Activated CD4-positive, alpha-beta T cell treated with anti-CD3 and anti-CD28 coated beads, Interleukin-2, Interleukin-6, amounts not matched to agents 100 ng/mL and 50 ng/mL, durations not matched to agents 16 hours and 8 hours (primary cell): ENCODE results near the gene HPSE.
"Not testable (repeated sequence)": the region's sequence is repeated elsewhere in the genome, so short reads cannot be mapped to it uniquely, and the experiment has no call there.

ENCODE experiments used
- DNase-seq: peaks from one replicate; pipeline ENCODE4 v3.0.0-alpha.2; 2020

The HPSE gene

DNA sequence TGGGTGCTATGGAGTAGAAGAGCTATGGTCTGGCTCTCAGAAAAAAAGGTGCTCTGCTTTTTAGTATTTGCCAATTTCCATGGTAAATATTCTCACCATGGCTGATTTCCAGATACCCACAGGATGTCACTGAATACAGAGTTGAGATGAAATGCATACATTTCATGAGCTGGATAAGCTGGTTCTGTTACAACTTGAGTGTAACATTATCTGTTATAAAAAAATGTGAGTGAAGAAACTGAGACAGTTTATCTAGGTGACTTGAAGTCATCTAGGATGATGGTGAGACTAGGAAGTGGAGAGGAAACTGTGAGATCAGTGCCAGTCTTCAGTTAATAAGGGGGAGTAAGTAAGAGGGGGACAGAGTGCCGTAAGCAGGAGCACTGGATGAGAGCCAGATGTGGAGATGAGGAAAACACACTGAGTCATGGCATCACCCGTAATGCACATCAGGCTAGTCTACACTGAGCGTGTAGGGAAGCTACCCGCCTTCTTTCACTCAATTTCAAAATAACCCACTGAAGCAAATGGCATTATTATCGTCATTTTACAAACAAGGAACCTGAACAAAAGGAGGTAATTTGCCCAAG is 5.0 kb downstream of the HPSE start:
- no peak for DNase-seq

DNA sequence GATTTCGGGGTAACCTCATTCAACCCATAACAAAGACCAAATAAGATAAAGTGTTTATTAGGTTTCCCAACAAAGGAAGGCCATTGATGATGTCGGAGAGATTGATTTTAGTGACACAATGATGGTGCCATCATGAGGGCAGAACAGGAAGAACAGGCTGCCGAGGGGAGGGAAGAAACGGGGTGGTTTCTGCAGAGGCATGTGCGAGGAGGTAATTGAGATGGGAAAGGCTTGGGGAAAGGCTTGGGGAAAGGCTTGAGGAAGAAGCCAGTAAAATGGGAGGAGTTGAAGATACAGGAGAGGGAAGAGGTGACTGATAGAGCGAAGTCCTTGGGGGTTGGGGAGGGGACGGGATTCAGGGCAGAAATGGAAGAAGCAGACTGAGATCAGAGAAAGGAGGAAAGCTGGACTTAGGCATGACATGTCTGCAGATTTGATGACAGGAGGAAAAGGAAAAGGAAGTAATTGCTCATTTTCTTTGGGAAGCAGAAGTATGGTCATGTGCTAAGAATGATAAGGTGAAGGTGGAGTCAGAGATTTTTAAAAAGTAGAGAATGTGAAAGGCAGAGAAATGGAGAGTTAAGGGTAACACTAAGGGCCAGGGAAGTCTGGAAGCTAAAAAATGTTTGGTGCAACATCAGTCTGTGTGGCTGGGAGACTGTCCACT is 6.0 kb downstream of the HPSE start:
- no peak for DNase-seq

DNA sequence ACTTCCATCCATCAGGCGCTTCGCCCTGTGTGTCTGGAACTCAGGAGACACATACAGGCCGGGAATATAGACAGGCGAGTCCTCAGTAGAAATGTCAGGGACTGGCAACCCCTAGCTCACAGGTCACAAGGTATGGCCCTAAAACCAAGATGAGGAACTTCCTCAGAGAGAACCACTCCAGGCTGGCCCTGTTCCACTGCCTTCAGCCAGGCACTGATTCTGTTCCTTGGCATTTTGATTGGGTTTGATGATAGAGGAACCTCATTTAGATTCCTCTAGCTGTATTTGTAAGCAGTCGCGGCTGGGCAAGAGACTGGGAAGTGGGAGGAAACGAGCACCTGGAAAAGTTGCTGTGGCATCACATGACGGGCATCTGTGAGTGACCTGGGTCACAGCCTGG is 8.1 kb downstream of the HPSE start:
- DNase-seq, result no peak

DNA sequence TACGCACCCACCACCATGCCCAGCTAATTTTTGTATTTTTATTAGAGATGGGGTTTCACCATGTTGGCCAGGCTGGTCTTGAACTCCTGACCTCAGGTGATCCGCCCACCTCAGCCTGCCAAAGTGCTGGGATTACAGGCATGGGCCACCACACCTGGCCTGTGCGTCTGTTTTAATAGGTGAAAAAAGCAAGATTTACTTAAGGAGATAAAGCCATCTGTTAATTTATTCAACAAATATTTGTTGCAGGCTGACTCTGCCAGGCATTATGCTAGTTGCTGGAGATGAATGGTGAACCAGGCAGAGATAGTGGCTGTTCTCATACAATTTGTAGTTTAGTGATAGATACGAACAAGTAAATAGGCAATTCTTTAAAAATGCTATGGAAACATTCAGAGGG is 9.3 kb downstream of the HPSE start:
- not testable (repeated sequence) for DNase-seq

DNA sequence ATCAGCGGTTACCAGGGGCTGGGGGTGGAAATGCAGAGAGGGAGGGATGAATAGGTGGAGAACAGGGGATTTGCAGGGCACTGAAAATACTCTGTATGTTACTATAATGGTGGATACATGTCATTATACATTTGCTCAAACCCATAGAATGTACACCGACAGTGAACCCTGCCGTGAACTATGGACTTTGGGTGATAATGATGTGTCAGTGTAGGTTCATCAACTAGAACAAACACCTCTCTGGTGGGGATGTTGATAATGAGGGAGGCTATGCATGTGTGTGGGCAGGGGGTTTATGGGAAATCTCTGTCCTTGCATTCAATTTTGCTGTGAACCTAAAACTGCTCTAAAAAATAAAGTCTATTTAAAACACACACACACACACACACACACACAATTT is 11.5 kb downstream of the HPSE start:
- DNase-seq, result no peak

DNA sequence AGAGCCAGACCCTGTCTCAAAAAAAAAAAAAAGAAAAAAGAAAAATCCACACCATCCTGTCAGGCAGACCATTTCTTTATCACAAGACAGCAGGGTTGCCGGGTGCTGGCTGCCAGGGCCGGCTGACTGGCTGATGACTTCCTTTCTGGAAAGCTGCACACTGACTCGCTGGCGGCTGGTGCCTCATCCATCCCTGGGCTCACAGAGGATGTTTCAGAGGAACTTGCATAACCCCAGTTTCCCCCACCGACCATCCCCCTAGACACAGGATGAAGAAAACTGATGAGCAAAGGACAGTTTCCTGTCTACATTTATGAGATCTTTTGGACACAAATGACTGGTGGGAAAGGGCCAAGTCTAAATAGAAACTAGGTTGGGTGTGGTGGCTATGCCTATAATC is 14.1 kb downstream of the HPSE start:
- peak; percentile 63 for DNase-seq

DNA sequence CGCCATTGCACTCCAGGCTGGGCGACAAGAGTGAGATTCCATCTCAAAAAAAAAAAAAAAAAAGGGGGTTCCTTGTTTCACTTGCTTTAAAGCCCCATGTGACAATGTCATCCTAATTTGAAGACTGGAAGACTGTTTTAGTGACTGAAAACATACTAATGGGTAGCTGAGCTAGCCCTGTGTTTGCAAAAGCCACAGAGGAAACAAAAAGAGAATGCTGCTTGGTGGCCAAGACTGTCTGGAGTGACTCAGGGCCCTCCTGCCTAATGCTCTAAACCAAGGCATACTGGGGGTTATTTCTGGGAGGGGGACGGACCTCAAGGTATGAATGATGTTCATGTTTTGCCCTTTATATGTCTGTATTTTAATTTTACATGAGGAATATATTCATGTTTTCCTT is 16.0 kb downstream of the HPSE start:
- no peak for DNase-seq

DNA sequence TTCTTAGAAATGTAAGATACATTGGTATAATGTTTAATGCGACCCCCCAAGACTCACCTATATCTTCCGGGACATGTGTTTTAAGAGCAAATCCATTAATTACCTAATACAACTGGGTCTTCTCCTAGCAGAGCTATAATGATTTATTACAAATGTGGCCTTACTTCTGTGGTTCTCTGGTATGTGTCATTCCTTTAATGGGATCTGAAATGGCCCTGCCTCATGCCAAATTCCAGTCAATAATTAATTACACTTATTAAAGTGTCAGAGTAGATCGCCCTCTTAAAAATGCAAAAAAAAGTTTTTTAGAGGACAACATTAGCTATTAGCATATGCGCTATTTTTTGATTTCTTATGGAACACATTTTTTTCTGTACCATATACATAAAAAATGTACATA is 17.0 kb downstream of the HPSE start:
- no peak for DNase-seq

DNA sequence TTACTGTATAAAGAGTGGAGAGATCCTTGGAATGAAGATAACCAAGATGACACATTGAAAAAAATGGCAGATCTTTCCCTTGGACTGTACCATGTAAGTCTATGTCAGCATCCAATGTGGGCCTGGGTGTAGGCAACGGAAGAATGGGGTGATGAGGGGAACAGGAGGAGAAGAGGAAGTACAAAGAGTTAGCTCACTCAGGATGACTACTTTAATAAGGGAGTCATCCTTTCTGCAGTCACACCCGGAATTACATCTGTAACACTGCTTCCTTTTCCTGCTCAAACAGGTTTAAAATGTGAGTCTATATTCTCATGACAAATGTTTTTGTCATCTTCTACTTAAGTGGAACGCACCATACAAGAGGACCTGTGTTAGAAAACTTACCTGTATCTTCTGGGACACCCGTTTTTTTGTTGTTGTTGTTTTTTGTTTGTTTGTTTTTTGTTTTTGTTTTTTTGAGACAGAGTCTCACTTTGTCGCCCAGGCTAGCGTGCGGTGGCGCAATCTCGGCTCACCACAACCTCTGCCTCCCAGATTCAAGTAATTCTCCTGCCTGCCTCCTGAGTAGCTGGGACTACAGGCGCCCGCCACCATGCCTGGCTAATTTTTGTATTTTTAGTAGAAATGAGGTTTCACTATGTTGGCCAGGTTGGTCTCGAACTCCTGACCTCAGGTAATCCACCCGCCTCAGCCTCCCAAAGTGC is 18.0 kb downstream of the HPSE start:
- no peak for DNase-seq

DNA sequence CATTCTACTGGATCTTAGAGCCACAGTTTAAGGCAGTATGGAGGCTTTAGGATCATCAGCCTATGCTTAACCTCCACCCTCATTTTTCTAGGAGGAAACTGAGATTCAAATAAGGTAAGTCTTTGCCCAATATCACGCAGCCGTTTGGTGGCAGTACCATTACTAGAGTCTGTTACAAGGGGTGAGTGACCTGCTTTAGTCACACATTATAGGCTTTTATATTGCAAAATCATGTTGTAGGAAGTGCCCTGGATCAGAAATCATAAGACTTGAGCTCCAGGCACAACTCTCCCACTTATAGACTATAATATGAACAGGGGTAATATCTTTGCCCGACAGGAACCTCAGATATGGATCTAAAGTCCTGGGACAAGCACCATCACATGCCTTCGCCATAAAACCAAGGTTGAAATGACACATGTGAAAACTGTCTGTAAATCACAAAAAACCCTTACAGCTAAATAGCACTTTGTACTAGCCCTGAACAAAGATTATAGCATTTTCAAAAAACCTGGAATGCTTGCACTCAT is 19.2 kb downstream of the HPSE start:
- no peak for DNase-seq

DNA sequence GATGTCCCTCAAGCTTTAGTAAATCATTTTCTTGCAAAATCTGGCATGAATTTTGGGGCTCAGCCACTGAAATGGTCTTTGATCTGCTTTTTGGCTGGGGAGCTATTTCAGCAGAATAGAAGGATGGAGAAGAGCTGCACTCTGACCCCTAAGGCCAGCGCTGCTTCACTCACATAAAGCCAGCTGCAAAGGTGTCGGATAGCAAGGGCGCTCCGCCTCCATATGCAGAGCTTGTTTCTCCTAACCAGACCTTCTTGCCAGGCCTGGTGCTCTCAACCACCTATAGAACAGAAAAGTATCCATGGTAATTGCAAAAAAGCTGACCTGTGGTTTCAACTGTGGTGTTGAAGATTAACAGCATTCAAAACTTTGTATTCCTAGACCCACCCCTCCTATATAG is 26.0 kb downstream of the HPSE start:
- DNase-seq, result no peak

DNA sequence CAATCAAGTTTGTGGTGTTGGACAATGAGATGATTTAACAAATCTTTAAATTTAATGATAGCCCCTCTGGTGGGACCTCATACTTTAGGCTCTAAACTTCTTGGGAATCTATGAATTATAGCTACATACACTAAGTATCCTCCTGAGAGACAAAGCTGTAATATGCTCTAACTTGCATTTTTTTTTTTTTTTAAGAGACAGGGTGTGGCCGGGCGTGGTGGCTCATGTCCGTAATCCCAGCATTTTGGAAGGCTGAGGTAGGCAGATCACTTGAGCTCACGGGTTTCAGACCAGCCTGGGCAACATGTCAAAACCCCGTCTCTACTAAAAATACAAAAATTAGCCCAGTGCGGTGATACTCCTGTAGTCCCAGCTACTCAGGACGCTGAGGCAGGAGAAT is 26.7 kb downstream of the HPSE start:
- no peak for DNase-seq

DNA sequence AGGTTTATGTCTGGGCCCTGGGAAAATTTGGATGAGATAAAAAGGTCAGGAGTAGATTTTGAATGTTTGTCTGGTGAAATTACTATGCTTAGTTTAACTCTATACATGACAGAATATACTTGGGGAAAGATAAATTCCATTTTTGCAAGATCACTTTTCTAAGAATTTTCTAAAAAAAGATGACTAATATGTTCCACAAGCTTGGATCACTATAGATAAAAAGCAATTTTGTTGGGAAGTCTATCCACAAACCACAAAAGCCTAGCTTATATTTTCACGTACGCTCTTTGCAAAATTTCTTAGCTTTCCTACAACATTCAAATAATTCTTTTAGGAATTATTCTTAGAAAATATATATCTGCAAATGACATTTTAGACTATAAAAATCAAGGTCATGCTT is 29.5 kb downstream of the HPSE start:
- DNase-seq, result no peak

DNA sequence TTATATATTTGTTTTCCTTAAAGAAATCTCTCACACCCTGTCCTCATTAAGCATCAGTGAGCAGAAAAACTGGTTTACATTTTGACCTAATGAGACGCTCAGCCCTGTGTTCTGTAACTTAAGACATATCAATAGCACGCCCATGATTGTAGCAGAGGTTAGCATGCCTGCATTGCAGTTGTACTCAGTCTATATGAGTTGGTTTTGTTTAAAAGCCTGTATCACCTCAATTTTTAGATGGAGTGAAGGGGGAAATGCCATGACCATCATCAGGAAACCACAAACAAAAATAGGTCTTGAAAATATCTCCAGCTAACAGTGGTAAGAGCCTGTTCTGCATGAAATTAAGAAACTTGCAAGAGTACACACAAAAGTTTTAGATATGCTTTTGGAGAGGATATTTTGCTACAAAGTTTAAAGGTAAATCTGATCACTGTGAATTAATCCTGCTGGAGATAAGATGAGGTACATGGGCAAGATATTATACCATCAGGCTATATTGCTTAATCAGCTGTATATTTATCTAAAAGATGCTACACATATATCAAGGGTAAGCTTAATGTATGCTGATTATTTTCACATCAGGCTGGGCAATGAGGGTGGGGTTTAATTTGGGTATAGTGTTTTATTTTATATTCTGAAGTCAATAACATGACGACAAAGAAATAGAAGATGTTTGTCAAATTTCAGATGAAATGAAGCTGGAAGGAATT is 36.9 kb downstream of the HPSE start:
- no peak for DNase-seq

DNA sequence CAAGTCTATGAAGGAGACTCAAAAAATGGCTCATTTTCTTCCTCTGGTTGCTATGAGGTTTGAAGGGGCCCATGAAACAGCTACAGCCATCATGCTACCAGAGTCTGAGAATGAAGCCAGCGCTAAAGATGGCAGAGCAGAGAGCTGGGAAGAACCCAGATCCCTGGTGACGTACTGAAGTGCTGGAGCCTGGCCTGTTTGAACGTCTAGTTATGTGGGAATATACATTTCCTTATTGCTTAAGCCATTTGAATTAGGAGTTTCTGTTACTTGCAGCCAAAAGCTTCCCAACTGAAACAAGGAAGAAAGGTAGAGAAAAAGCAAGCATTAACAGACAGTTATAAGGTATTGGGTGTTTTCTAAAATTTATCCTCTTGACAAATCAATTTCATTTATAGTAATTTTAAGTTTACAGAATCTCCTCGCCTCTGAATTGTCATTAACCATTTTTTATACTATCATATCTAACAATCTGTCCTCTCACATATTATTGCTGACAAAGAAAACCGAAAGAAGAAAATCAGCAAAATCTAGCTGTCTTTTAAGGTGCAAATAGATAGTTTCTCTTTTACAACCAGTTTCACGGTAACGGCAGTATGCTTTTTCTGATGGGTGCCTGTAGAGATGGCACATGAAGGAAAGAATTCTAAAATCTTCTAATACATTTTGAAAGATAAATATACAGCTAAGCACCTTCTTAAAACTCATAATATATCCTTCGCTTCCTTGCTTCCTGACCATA is 41.2 kb downstream of the HPSE start:
- DNase-seq, result no peak

DNA sequence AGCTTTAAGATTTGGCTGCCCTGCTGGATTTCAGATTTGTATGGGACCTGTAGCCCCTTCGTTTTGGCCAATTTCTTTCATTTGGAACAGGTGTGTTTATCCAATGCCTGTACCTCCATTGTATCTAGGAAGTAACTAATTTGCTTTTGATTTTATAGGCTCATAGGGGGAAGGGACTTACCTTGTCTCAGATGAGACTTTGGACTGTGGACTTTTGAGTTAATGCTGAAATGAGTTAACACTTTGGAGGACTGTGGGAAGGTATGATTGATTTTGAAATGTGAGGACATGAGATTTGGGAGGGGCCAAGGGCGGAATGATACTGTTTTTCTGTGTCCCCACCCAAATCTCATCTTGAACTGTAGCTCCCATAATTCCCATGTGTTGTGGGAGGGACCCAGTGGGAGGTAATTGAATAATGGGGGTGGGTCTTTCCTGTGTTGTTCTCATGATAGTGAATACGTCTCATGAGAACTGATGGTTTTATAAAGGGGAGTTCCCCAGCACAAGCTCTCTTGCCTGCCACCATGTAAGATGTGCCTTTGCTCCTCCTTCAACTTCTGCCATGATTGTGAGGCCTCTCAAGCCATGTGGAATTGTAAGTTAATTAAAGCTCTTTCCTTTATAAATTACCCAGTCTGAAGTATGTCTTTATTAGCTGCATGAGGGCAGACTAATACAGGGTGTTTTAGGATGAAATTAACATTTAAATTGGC is 44.4 kb downstream of the HPSE start:
- not testable (repeated sequence) for DNase-seq

DNA sequence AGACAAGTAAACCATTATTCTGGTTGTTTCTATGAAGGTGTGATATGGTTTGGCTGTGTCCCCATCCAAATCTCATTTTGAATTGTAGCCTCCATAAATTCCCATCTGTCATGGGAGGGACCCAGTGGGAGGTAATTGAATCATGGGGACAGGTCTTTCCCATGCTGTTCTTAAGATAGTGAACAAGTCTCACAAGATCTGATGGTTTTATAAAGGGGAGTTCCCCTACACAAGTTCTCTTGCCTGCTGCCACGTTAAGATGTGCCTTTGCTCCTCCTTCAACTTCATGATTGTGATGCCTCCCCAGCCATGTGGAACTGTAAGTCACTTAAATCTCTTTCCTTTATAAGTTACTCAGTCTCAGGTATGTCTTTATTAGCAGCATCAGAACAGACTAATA is 46.3 kb downstream of the HPSE start:
- DNase-seq, result not testable (repeated sequence)

DNA sequence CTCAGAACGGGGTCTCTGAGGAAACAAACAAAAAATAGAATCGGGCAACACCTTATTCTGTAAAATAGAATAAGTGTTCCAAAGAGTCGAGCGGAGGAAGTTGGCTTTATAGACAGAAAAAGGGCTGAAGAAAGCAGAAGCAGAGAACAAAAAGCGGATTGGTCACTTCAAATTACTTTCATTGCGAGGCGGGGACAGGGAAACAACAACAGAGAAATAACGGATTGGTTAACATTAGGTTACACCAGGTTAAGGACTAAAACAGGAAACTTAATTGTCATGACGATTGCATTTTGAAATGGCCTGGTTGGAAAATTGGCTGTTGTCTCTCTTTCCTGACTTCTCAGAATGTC is 49.6 kb downstream of the HPSE start:
- DNase-seq, result peak; percentile 55

DNA sequence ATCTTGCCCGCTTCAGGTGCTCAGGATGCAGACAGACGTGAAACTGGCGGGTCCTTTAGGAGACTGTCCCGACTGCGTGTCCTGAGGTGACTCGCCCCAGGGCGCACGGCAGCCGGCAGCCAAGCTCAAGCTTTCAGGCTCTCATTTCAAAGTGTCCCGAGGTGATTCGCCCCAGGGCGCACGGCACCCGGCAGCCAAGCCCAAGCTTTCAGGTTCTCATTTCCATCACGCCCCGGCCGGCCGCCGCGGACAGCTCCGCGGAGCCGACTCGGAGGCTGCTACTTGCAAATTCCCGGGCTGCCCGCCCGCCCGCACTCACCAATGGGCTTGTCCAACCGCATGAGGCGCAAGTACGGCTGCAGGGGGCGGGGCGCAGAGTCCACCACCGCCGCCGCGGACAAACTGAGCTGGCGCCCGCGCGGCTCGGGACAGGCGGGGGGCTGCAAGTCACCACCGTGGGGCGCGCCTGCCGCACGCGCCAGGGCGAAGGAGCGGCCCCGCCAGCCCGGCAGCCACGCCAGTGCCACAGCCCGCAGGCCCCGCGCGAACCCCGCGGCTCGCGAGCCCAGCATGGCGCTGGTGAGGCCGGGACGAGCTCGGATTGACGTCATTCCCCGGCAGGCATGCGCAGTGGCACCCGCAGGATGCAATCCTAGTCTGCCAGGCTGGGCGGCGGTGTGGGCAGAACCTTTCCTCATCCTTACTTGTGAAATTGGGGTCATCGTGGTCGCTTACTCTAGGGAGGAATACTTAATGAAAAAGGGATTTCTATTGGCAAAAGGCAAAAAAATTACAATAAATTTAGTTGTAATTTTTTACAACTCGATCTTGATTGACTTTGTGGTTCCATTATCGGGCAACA is 50.2 kb downstream of the HPSE start, which contains the start of gene COQ2:
Gene COQ2, minus strand, starts transcription at position 606 of the 862 bp plus-strand sequence. Its CDS starts 34 bp downstream, at position 572.
- DNase-seq, result peak; percentile 96

DNA sequence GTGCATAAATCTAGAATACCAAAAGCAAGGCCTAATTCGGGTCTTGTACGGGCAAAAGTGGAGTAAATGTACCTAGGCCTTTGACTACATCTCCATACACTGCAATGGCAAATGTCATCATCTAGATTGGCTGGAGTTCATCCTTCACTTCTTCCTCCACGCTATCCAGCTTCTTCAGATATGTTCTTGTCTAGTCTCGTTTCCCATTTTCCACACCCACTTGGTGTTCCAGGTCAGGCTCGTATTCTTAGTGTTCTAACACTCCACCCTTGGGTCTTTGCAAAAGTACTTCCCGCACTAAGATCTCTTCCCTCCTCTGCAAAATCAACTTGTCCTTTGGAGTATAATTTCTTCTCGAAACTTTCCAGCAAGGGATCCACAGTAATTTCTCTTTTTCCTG is 51.5 kb downstream of the HPSE start:
- DNase-seq, result no peak

DNA sequence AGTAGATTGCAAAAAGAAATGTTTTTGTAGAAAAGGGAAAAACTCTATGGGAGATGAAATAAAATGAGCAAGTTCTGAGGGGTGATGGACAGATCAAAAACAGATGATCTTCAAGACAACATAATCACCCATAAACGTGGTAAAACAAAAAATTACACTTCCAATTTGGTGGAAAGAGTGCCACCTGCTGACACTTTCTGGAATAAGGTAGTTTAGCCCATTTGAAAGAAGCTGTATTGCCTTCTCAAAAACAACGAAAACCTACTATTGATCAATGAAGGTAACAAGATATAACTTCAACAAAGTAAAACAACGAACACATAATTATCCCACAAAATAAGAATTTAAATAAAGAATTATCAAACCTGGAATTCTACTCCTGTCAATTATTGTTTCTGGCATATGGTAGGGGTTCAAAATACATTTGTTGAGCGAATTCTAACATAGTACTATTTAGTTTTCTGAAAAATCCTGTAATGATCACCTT is 52.6 kb downstream of the HPSE start:
- peak; percentile 78 for DNase-seq
